Fibroblast of lung (primary cell): ENCODE data around the gene DIS3L2. TPM values are rescaled to one million over a fixed set of nuclear protein-coding genes. Genes with fewer than 3 reads are reported as not detected.

Experiments
- DNase-seq, 2 donors: peaks; one replicate each; pipeline versions ENCODE4 v3.0.0 to v3.0.0-alpha.2; 2010; ENCODE audit warnings: low read depth in 2 of 2
- H2AFZ ChIP-seq: 2 replicates; pipeline ENCODE4 v1.5.1; 2012; ENCODE audit warnings: low read length, control low read depth, inconsistent platforms
- H3K27ac ChIP-seq: 2 replicates; pipeline ENCODE4 v1.5.1; 2011; ENCODE audit warnings: low read length, control low read depth; ENCODE audit not compliant: insufficient read depth
- H3K27me3 ChIP-seq: 2 replicates; pipeline ENCODE4 v1.5.1; 2011; ENCODE audit warnings: mild to moderate bottlenecking, low read length; ENCODE audit not compliant: control insufficient read depth, insufficient read depth
- H3K36me3 ChIP-seq: 2 replicates; pipeline ENCODE4 v1.5.1; 2011; ENCODE audit warnings: low read length; ENCODE audit not compliant: control insufficient read depth, insufficient read depth
- H3K4me1 ChIP-seq: 2 replicates; pipeline ENCODE4 v1.5.1; 2011; ENCODE audit warnings: low read length; ENCODE audit not compliant: control insufficient read depth, insufficient read depth; ENCODE audit errors: extremely low read depth
- H3K4me2 ChIP-seq: 2 replicates; pipeline ENCODE4 v1.5.1; 2011; ENCODE audit warnings: low read length, control low read depth; ENCODE audit not compliant: insufficient read depth; ENCODE audit errors: extremely low read depth
- H3K4me3 ChIP-seq, 4 experiments: fragments of 200-600 bp in 1 of 4; sonication (generic) in 1 of 4; replicated peaks in 1 of 4; 2 replicates each; pipeline ENCODE4 v1.5.1; 2011 to 2016; ENCODE audit warnings: low read length in 4 of 4, low read depth in 3 of 4, mild to moderate bottlenecking in 3 of 4, control low read depth in 2 of 4, inconsistent platforms in 1 of 4, mixed read lengths in 1 of 4; ENCODE audit not compliant: insufficient read depth in 1 of 4; ENCODE audit errors: control extremely low read depth in 1 of 4
- H3K79me2 ChIP-seq: 2 replicates; pipeline ENCODE4 v1.5.1; 2012; ENCODE audit warnings: mild to moderate bottlenecking, low read length, inconsistent platforms; ENCODE audit not compliant: control insufficient read depth, insufficient read depth
- H3K9ac ChIP-seq: 2 replicates; pipeline ENCODE4 v1.5.1; 2011; ENCODE audit warnings: mild to moderate bottlenecking, low read length, control low read depth; ENCODE audit not compliant: insufficient read depth
- H3K9me3 ChIP-seq: 2 replicates; pipeline ENCODE4 v1.5.1; 2012; ENCODE audit warnings: low read depth, low read length; ENCODE audit not compliant: control insufficient read depth, insufficient read depth
- H4K20me1 ChIP-seq: 2 replicates; pipeline ENCODE4 v1.5.1; 2011; ENCODE audit warnings: low read length; ENCODE audit not compliant: control insufficient read depth, insufficient read depth; ENCODE audit errors: extremely low read depth
- CTCF ChIP-seq, 2 donors: IDR thresholded peaks in 1 of 2; conservative IDR thresholded peaks in 1 of 2; 1 replicate in 1 of 2; 2 replicates in 1 of 2; pipeline ENCODE4 v1.5.1; 2011 to 2012; ENCODE audit warnings: low read length in 2 of 2, control low read depth in 1 of 2, inconsistent platforms in 1 of 2, low read depth in 1 of 2, mild to moderate bottlenecking in 1 of 2
- EZH2 ChIP-seq: IDR thresholded peaks from 2 replicates; pipeline ENCODE4 v1.5.1; 2012; ENCODE audit warnings: low read length, control low read depth, mild to moderate bottlenecking; ENCODE audit errors: missing control alignments
- polyA plus RNA-seq, 2 donors: library from polyadenylated mRNA; depleted of rRNA in 1 of 2; stranded (reverse) in 1 of 2; unstranded in 1 of 2; fragments of >200 nt; gene quantifications; 2 replicates each; pipeline ENCODE4 v1.2.1, GENCODE V29; 2011 to 2012; ENCODE audit warnings: missing spikeins in 1 of 2
- total RNA-seq: library from RNA; depleted of rRNA; stranded (reverse); fragments of >200 nt; gene quantifications from 2 replicates; pipeline ENCODE4 v1.2.1, GENCODE V29; 2014

DIS3L2 gene
- total and polyA plus RNA-seq, 2 donors (not counting 1 experiment from before 2014, with no cell fraction given), result 5.2 to 15.2 TPM

GRCh38 chr2:231939022-231939421 is 22.5 kb upstream of the DIS3L2 start:
- Histone ChIP-seq H3K4me2 (no peak overlapping the region), H3K27ac (no peak overlapping the region), H3K79me2 (no peaks in the 10 kb centered on the region), H4K20me1 (no peaks in the 10 kb centered on the region), H2AFZ (no peak overlapping the region), H3K9me3 (no peaks in the 10 kb centered on the region), H3K4me3 (no peak overlapping the region), H3K4me1 (no peaks in the 10 kb centered on the region), H3K9ac (no peak overlapping the region), H3K36me3 (no peaks in the 10 kb centered on the region), H3K27me3 (peaks cover 10% of the 10 kb centered on the region)
- TF ChIP-seq EZH2, result no peak
- TF ChIP-seq CTCF (conservative IDR thresholded peaks at IDR 0.05 in 1 of 2, IDR thresholded peaks at IDR 0.05 in 1 of 2; ENCODE audit: low read depth in 1 of 2, low read length in 2 of 2), result no peak
- DNase-seq, result no peak

- H2AFZ ChIP-seq, result no peak overlapping the region
- H3K4me2 ChIP-seq, result no peak overlapping the region
- no peaks in the 10 kb centered on the region for H3K4me1 ChIP-seq
- TF ChIP-seq CTCF (conservative IDR thresholded peaks at IDR 0.05 in 1 of 2, IDR thresholded peaks at IDR 0.05 in 1 of 2; ENCODE audit: low read depth in 1 of 2, low read length in 2 of 2) (no peak), EZH2 (no peak)
- no peak overlapping the region for H3K9ac ChIP-seq
- no peak overlapping the region for H3K4me3 ChIP-seq
- DNase-seq, result no peak
- H3K27me3 ChIP-seq, result peaks cover 3% of the 10 kb centered on the region
- H3K79me2 ChIP-seq, result no peaks in the 10 kb centered on the region
- no peak overlapping the region for H3K27ac ChIP-seq
- no peaks in the 10 kb centered on the region for H3K9me3 ChIP-seq
- no peaks in the 10 kb centered on the region for H4K20me1 ChIP-seq
- no peaks in the 10 kb centered on the region for H3K36me3 ChIP-seq
Observed at GRCh38 chr2:231940795-231941194, 20.7 kb upstream of the DIS3L2 start.

GRCh38 chr2:231941673-231942072 is 19.8 kb upstream of the DIS3L2 start:
- TF ChIP-seq CTCF (conservative IDR thresholded peaks at IDR 0.05 in 1 of 2, IDR thresholded peaks at IDR 0.05 in 1 of 2; ENCODE audit: low read depth in 1 of 2, low read length in 2 of 2) (no peak), EZH2 (no peak)
- Histone ChIP-seq H2AFZ (no peak overlapping the region), H3K36me3 (no peaks in the 10 kb centered on the region), H3K4me1 (no peaks in the 10 kb centered on the region), H3K9ac (no peak overlapping the region), H3K27me3 (peaks cover 3% of the 10 kb centered on the region), H3K9me3 (no peaks in the 10 kb centered on the region), H3K4me3 (no peak overlapping the region), H3K79me2 (no peaks in the 10 kb centered on the region), H3K27ac (no peak overlapping the region), H3K4me2 (no peak overlapping the region), H4K20me1 (no peaks in the 10 kb centered on the region)
- no peak for DNase-seq
